Neural progenitor cell (in vitro differentiated cells): ENCODE measurements around the gene PRMT6.

Source experiments
- CTCF ChIP-seq: fragments of 200-600 bp; sonication (generic); IDR thresholded peaks from 2 replicates; pipeline ENCODE4 v1.5.1; 2017; ENCODE audit warnings: antibody characterized with exemption, mild to moderate bottlenecking
- EZH2 ChIP-seq: fragments of 200-600 bp; sonication (generic); IDR thresholded peaks from 2 replicates; pipeline ENCODE4 v1.6.1; 2017; ENCODE audit warnings: antibody characterized with exemption, mild to moderate bottlenecking, moderate library complexity

GRCh38 chr1:107096690-107097089 is 40.2 kb downstream of the PRMT6 start:
- TF ChIP-seq CTCF (no peak), EZH2 (no peak)
